ENCODE data around the gene ZNF8.

GRCh38 chr19:58336820-58337219 is 58.1 kb downstream of the ZNF8 start:
- no peak for TF ChIP-seq CTCF (conservative IDR thresholded peaks at IDR 0.05; ENCODE audit: low read depth, low read length)
- TF ChIP-seq CEBPB (IDR thresholded peaks at IDR 0.05; ENCODE audit: low read depth, low read length): no peak
- no peak for TF ChIP-seq POLR2A (IDR thresholded peaks at IDR 0.05; ENCODE audit: low read depth, low read length)
- no peak for TF ChIP-seq BHLHE40 (IDR thresholded peaks at IDR 0.05; ENCODE audit: low read depth, low read length)
- TF ChIP-seq RFX5 (IDR thresholded peaks at IDR 0.05; ENCODE audit: low read depth, low read length): no peak
- no peak for TF ChIP-seq MAZ (IDR thresholded peaks at IDR 0.05; ENCODE audit: borderline replicate concordance, low read depth, low read length)
- no peak for TF ChIP-seq MAFK (IDR thresholded peaks at IDR 0.05; ENCODE audit: low read depth, low read length)
- TF ChIP-seq RAD21 (IDR thresholded peaks at IDR 0.05; ENCODE audit: low read length): no peak
- TF ChIP-seq MXI1 (IDR thresholded peaks at IDR 0.05; ENCODE audit: borderline replicate concordance, low read depth, low read length): no peak
- TF ChIP-seq RCOR1 (IDR thresholded peaks at IDR 0.05; ENCODE audit: insufficient replicate concordance, low read length): no peak
- no peak for TF ChIP-seq SMC3 (IDR thresholded peaks at IDR 0.05; ENCODE audit: low read depth, low read length)
- TF ChIP-seq FOS (IDR thresholded peaks at IDR 0.05; ENCODE audit: low read depth, low read length): no peak
